Kidney (tissue), 14 donors: ENCODE data around the gene PCDH15. TPM values are rescaled to one million over a fixed set of nuclear protein-coding genes. Genes with fewer than 3 reads are reported as not detected.
A peak's percentile ranks its signal among the peaks of the same experiment; 100 is the strongest.

Experiments used
- DNase-seq, 5 donors: peaks; one replicate each; pipeline ENCODE4 v3.0.0-alpha.2; 2013 to 2020
- FAIRE-seq: peaks from 2 replicates; lab custom pipeline; 2012; peaks lifted over from hg19 to GRCh38; lab: Jason Lieb, UNC
- H3K27ac ChIP-seq, 2 donors: one replicate each; pipeline ENCODE4 v1.7.0; 2013; ENCODE audit warnings: low read depth in 2 of 2, low read length in 2 of 2, inconsistent platforms in 1 of 2
- H3K27me3 ChIP-seq: one replicate; pipeline ENCODE4 v1.7.1; 2013; ENCODE audit warnings: low read length, inconsistent platforms; ENCODE audit not compliant: control insufficient read depth, insufficient read depth
- H3K36me3 ChIP-seq, 3 donors: one replicate each; pipeline versions ENCODE4 v1.7.0 to v1.7.1; 2013; ENCODE audit warnings: low read length in 3 of 3, control low read depth in 1 of 3, inconsistent platforms in 1 of 3; ENCODE audit not compliant: insufficient read depth in 3 of 3, control insufficient read depth in 2 of 3
- H3K4me1 ChIP-seq, 3 donors: one replicate each; pipeline versions ENCODE4 v1.7.0 to v1.7.1; 2013; ENCODE audit warnings: low read length in 3 of 3, inconsistent platforms in 1 of 3, low read depth in 1 of 3; ENCODE audit not compliant: control insufficient read depth in 2 of 3, insufficient read depth in 2 of 3
- H3K4me3 ChIP-seq, 3 donors: one replicate each; pipeline versions ENCODE4 v1.7.0 to v1.8.1; 2013; ENCODE audit warnings: low read length in 3 of 3, control low read depth in 1 of 3, inconsistent platforms in 1 of 3
- H3K9ac ChIP-seq, 3 donors: one replicate each; pipeline versions ENCODE4 v1.7.0 to v1.7.1; 2013; ENCODE audit warnings: low read length in 3 of 3, control low read depth in 1 of 3, inconsistent platforms in 1 of 3
- H3K9me3 ChIP-seq, 3 donors: one replicate each; pipeline versions ENCODE4 v1.7.0 to v1.7.1; 2013; ENCODE audit warnings: low read length in 3 of 3, control low read depth in 1 of 3, inconsistent platforms in 1 of 3; ENCODE audit not compliant: control insufficient read depth in 2 of 3, insufficient read depth in 1 of 3
- CTCF ChIP-seq: IDR thresholded peaks from 3 replicates; pipeline ENCODE4 v1.5.1; 2012; ENCODE audit warnings: mild to moderate bottlenecking, moderate library complexity, borderline replicate concordance; ENCODE audit not compliant: insufficient read depth; ENCODE audit errors: extremely low read depth
- intact Hi-C: fragments of 100-400 bp; cut with DNase I; formaldehyde crosslinking; loops from one replicate; pipeline ENCODE4 v1.11.1; 2022
- polyA plus RNA-seq: library from polyadenylated mRNA; stranded (reverse); fragments of 350-450 nt; fragmentation: Illumina TruSeq; extraction: RNeasy Lipid Tissue Mini Kit (QIAGEN cat#74804); gene quantifications from one replicate; pipeline ENCODE4 v1.2.3, GENCODE V29; 2014; ENCODE audit warnings: low read depth, low replicate concordance; ENCODE audit not compliant: insufficient read depth
- total RNA-seq: library from RNA; stranded (reverse); fragmentation: NEBNext Ultra II Directional; extraction: Animal tissue kit (Norgen Biotek cat#: 25700); gene quantifications from one replicate; pipeline ENCODE4 v1.2.1, GENCODE V29; 2021
- donor health status: control.
- donor health status: control.
- donor health status: control.
- donor health status: control.
- donor health status: control.
- donor health status: DM: yes; HTN: yes; CAD: no.
- donor health status: Normal renal cell carcinoma (clear cell type).

Gene PCDH15
- total and polyA plus RNA-seq, 2 donors from 2014 or later, result 1.5 TPM; not detected in 1

GRCh38 chr10:53827261-53827660 is 973.8 kb downstream of the PCDH15 start:
- Histone ChIP-seq H3K36me3 (no peaks in the 10 kb centered on the region), H3K4me3 (no peak overlapping the region), H3K27me3 (no peaks in the 10 kb centered on the region), H3K9me3 (no peaks in the 10 kb centered on the region), H3K4me1 (no peaks in the 10 kb centered on the region), H3K9ac (no peak overlapping the region), H3K27ac (no peak overlapping the region)
- DNase-seq (no peak), FAIRE-seq (no peak)
- no peak for TF ChIP-seq CTCF
- intact Hi-C loops, result no loop called here

DNA sequence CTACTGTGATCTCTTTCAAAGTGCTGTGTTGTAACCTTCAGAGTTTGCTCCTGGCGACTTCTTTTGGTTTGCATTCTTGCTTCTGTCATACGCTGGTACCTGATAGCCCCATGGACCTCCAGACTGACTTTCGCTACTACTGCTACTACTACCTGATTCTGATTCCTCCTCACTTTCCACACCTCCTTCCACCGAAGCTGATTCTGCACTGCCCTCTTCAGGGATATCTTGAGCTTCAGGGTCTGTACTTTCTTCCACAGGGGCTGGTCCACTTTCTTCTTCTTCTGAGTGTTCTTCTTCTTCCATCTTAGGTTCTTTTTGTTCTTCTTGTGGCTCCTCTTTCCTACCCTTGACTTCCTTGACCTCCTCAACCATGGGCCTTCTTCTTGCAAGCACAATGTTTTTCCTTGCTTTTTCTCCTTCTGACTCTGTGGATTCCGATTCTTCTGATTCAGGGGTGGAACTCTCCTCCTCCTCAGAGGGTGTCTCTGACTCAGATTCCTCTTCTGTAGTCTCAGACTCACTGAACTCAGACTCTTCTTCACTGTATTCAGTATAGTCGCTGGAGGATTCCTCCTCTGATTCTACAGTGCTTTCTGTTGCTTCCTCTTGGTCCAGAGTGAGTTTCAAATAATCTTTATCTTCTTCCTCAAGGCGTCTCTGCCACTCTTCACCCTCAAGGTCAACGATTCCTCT is 992.2 kb downstream of the PCDH15 start:
- no peak for TF ChIP-seq CTCF
- Histone ChIP-seq H3K4me3 (no peak overlapping the region), H3K27ac (no peak overlapping the region), H3K4me1 (no peaks in the 10 kb centered on the region), H3K36me3 (no peaks in the 10 kb centered on the region), H3K27me3 (no peaks in the 10 kb centered on the region), H3K9me3 (no peaks in the 10 kb centered on the region), H3K9ac (no peak overlapping the region)
- DNase-seq (peak in 1 of 5 donors; percentile 4), FAIRE-seq (no peak)
- intact Hi-C loops, result no loop called here

DNA sequence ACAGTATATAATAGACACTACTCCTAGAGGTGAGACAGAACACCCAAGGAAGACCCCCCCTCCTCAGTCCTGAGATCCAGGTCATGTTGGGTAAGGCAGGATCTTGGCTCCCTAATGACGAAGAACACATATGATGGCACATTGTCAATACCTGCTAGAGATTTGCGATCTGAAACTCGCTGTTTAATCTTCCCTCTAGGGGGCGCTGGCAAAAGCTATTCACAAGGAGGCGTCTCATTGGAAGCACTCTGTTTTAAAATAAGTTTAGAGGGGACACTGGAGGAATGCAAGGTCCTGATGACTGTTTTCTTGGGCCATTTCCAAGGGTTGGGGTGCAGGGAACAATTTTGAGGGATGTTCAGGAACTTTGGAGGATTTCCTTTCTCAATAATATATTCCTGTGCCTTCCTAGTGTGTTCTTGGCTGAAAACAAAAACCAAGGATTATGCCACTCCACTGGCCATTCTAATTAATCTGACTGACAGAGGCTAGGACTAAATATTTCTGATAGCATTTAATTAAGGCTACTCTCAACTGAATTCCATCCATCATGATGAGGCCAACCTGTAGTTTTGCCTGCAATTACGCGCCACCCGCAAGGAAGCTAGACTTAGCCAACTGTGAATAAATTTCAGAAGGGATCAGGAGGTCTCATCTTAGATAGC is 1014.7 kb downstream of the PCDH15 start:
- no peaks in the 10 kb centered on the region for H3K27me3 ChIP-seq
- H3K9me3 ChIP-seq, result no peaks in the 10 kb centered on the region
- intact Hi-C loops, result no loop called here
- no peaks in the 10 kb centered on the region for H3K36me3 ChIP-seq
- DNase-seq (no peak), FAIRE-seq (no peak)
- no peak overlapping the region for H3K9ac ChIP-seq
- H3K27ac ChIP-seq, result no peak overlapping the region
- H3K4me3 ChIP-seq, result no peak overlapping the region
- H3K4me1 ChIP-seq, result no peaks in the 10 kb centered on the region
- no peak for TF ChIP-seq CTCF
